HG03354 (cell line): ENCODE data around the gene CACNA1C.
"Not testable (repeated sequence)": the region's sequence is repeated elsewhere in the genome, so short reads cannot be mapped to it uniquely, and the experiment has no call there.

ENCODE experiments used
- ATAC-seq: cut with Tn5 transposase; IDR thresholded peaks from one replicate; pipeline ENCODE4 v1.9.1; 2021; ENCODE audit warnings: mild to moderate bottlenecking; ENCODE audit not compliant: unreplicated experiment, poor library complexity, severe bottlenecking

The CACNA1C gene

DNA sequence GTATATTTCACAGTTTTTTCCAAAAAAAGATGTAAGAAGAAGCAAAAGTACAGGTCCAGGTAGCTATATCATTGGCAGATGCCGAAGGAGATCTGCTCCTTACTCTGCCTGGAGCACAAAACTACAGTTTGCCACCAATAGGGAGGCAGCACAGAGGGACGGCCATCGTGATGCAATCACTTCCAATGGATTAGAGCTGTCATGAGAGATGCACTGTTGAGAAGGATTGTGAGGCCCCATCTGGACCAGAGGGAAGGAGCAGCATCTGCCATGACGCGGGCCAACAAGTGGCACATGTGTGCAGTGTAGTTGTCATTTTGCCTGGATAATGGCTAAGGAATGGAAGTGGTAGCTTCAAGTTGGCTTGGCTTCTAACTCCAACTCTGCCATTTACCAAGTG is 423.2 kb downstream of the CACNA1C start:
- ATAC-seq: no peak

DNA sequence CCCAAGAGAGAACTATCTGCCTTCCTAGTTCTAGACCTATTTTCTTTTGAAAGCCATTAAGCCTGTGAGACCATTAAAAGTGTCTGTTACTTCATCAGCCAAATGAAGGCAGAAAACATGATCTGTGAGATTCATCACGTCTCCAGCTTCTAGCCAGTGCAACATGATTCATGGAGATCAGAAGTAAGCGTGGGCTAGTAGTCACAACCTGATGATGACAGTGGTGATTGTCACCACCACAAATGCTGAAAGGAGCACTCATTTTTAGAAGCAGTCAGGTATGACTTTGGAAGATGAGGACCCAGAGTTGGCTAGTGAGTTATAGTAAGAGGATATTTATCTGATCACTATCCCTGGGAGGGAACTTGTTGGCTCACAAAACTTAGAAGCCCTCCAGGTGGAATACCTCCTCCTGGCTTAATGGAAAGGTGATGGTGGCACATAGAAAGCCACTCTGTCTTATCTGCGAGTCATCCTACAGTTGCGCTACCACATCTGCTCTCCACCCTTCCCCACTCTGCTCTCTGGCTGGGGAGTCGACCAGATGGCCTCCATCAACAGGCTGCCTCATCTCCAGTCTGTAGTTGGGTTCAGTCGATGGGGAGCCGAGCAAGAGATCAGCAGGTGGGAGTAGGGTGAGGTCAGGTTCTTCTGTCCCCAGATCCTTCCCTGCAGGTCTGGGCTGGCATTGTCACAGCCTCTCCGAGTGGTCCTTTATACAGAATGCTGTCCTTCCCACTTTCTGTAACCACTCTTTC is 424.4 kb downstream of the CACNA1C start:
- no peak for ATAC-seq

DNA sequence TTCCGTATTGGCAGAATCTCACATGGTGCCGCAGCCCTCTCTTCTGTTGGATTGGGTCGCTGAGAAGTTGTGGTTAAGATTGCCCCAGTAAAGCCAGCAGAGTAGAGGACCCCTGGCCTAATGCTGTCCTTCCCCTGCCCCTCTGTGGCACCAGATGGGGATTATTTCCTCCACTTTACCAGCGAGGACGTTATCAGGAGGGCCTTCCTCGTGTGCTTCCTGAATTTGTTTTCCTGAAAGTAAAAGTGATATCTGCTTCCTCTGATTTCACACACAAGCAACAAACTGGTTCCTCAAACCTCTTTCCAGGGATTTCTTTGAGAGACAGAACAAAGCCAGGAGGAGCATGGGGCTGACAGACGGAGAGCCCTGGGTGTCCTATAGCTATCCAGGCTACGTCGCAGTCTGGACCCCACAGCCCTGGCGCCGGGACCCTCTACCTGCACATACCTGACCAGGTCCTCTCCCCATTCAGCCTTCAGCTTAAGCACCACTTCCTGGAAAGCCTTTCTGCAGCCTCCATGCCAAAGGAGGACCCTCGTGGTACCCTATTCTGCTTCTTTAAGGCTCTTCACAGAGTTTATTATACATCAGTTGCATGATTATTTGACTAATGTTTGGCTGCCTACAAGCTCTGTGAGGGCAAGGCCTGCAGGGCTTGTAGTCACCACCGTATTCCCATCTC is 427.2 kb downstream of the CACNA1C start:
- no peak for ATAC-seq

GRCh38 chr12:2481346-2481745 is 428.6 kb downstream of the CACNA1C start:
- no peak for ATAC-seq

DNA sequence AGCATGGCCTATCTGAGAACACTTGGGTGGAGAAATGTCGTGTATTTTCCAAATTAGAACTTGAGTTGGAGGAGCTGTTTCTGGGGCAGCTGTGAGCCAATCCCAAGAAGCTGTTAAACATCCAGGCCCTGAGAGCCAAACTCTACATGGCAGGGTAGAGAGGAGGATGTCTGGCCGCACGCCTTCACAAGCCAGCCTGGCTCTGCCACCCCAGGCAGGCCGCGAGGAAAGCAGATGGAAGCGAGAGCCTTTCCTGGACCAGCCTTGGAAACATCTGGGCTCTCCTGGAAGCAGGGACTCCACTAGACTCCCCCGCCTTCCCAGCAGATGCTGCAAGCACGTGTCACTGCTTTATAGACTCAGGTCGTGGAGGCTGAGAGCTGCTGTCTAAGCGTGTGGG is 429.2 kb downstream of the CACNA1C start:
- no peak for ATAC-seq

DNA sequence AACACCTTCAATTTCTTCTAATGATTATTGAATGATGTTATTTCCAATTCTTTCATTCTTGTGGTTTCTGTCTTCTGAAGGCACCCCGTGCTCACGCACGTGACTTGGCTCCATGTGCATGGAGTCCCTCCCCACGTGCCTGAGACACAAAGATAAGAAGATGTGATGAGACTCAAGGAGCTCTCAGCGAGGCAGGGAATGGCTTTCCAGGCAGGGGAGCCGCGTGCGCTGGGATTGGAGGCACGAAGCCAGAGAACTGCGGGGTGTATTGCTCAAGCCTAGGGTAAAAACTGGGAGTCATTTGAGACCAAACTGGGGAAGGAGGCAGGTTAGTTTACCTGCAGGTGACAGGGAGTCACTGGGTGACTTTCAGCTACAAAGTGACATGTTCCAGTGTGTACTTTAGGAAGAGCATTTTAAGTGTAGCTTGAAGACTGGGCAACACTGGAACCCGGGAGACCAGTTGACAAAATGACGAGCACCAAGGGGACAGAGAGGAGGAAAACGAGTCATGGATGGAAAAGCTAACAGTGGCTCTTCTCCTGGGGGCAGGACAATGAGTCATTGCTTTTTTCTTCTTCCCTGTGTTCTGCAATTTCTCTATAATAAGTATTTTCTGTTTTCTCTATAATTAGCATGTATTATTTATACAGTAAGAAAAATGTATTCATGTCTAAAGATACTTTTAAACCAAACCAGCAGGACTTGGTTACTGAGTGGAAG is 430.3 kb downstream of the CACNA1C start:
- ATAC-seq: no peak

GRCh38 chr12:2483713-2484112 is 430.9 kb downstream of the CACNA1C start:
- ATAC-seq: no peak

DNA sequence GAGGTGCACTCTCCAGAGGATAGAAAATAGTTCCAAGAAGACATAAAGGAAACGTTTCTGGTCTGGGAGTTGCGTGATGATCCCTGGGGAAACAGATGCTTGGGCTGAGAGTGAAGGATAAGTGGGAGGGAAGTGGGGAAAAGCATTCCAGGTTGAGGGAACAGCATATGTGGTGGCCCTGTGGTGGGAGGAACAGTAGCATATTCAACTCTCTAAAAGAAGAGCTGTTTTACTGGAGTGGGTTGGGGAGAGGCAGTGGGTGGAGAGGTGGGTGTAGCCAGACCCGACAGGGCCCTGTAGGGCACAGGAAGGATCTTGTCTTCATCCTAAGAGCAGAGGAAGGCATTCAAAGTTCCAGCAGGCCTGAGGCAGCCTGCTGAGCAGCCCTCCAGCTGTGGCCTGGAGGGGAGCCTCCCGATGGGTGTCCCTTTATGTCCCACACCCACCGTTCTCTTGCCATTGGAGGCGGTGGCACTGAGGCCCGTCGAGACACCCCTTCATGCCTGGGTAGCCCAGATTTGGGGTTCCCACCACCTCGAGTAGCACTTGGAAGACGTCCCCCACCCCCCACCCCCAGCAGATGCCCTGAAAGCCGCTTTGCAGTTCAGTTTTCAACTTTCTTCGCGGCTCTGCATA is 431.5 kb downstream of the CACNA1C start:
- ATAC-seq: no peak

- ATAC-seq: no peak
Measured at GRCh38 chr12:2485681-2486080, 432.9 kb downstream of the CACNA1C start.

DNA sequence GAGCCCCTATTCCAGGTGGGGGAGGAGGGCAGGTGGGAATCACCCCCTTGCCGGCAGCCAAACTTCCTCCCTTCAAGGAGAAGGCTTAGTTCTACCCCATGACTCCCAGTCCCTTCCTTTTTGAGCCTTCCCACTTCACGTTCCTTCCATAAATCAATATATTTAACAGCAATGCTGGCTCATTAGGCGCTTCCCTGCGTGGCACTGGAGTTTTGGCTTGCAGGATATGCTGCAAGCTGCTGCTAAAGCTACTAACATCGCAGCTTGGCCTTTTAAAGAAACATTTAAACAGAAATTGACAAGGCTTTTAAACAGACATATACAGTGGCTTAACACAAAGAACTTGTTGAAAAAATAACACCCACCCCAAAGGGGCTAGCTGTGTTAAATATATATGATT is 434.0 kb downstream of the CACNA1C start:
- no peak for ATAC-seq

GRCh38 chr12:2487278-2487677 is 434.5 kb downstream of the CACNA1C start:
- ATAC-seq: no peak

GRCh38 chr12:2488131-2488530 is 435.3 kb downstream of the CACNA1C start:
- ATAC-seq: no peak

GRCh38 chr12:2488596-2488995 is 435.8 kb downstream of the CACNA1C start:
- ATAC-seq: no peak

- no peak for ATAC-seq
Measured at GRCh38 chr12:2489275-2489674, 436.5 kb downstream of the CACNA1C start.

DNA sequence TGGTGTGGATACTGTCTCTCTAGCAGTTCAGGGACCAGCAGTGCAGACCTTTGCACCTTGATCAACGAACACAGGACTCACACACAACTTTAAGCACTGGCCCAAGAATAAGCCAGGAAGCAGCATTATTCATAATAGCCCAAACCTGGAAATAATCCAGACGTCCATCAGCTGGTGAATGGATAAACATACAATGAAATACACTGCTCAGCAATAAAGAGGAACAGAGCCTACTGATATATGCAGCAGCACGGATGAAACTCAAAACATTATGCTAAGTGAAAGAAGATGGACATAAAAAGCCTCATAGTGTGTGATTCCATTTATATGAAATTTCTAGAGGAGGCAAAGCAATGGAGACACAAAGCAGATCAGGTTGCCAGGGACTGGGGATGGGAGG is 438.0 kb downstream of the CACNA1C start:
- no peak for ATAC-seq

- ATAC-seq: not testable (repeated sequence)
Measured at GRCh38 chr12:2491349-2491748, 438.6 kb downstream of the CACNA1C start.

GRCh38 chr12:2492236-2492635 is 439.4 kb downstream of the CACNA1C start:
- no peak for ATAC-seq

DNA sequence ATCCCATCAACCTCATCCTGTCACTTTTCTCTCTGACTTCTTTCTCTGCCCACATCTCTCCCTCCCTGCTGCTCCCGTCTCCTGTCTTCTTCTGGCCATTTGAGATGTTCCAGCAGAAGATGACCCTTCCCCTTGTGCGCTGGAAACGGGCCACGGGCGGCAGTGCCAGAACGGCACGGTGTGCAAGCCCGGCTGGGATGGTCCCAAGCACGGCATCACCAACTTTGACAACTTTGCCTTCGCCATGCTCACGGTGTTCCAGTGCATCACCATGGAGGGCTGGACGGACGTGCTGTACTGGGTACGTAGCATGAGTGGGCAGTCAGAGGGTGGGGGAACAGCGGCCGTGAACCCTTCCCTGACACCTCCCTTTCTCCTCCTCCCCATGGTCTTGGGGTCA is 440.3 kb downstream of the CACNA1C start:
- ATAC-seq: no peak

DNA sequence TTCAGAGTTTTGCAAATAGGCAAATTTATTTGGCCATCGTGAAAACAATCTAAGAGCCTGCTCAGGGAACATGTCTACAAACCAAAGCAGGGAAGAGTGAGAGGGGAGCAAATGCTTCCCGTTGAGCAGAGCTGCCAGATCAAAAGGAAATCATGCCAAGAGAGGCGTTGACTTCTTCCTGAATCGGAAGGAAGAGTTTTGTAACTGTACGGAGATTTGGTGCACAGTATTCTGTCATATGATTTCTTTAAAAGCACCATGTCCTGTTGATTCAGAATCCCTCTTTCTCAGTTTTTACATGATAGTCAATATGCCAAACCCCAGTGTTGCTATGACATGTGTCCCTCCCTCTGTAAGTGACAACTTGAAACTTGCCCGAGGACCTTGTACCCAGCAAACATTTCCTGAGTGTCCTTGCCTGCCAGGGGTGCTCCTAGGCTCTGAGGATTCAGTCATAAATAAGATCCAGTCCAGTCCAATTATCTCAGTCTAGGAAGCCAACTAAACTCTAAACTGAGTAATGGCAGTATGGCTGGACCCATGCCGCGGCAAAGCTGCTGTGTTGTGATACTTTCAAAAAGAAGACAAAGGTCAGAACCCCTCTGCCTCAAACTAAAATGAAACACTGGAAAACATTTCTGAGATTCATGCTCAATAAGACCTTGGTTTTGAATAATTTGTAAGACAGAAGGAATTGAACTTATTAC is 441.9 kb downstream of the CACNA1C start:
- ATAC-seq: no peak
